OCI-LY7 (cell line): ENCODE data around the gene DIS3. TPM values are rescaled to one million over a fixed set of nuclear protein-coding genes. Genes with fewer than 3 reads are reported as not detected.

Experiments used
- BruUV-seq: library from RNA; stranded (reverse); fragments of 400-500 nt; replicated peaks from 2 replicates; lab custom pipeline; 2021; lab: Mats Ljungman, UMichigan
- CTCF ChIA-PET: fragments of 300-600 bp; sonication (Branson Sonifier 250); formaldehyde crosslinking; loops from one replicate; lab custom pipeline; 2022; ENCODE audit warnings: antibody characterized with exemption; ENCODE audit not compliant: unreplicated experiment; lab: Charles Lee
- POLR2A ChIA-PET: fragments of 300-600 bp; sonication (Branson Sonifier 250); formaldehyde crosslinking; loops from one replicate; lab custom pipeline; 2022; ENCODE audit warnings: antibody characterized with exemption; lab: Charles Lee
- DNase-seq: peaks from one replicate; pipeline ENCODE4 v3.0.0-alpha.2; 2015; ENCODE audit warnings: low spot score
- H2AFZ ChIP-seq: fragments of 200-600 bp; sonication (generic), shearing (Covaris generic); 2 replicates; pipeline ENCODE4 v1.6.1; 2014; ENCODE audit warnings: mild to moderate bottlenecking, antibody characterized with exemption, low read length, moderate library complexity
- H3K27ac ChIP-seq: fragments of 200-600 bp; sonication (generic); 2 replicates; pipeline ENCODE4 v1.5.1; 2014; ENCODE audit warnings: mixed run types, low read depth, mild to moderate bottlenecking, moderate library complexity, low read length, inconsistent platforms; ENCODE audit not compliant: poor library complexity, severe bottlenecking
- H3K36me3 ChIP-seq: fragments of 200-600 bp; sonication (generic); 2 replicates; pipeline ENCODE4 v1.6.1; 2014; ENCODE audit warnings: mild to moderate bottlenecking, antibody characterized with exemption, low read length, moderate library complexity, mixed read lengths; ENCODE audit not compliant: insufficient read depth
- H3K4me1 ChIP-seq: fragments of 200-600 bp; sonication (generic); 2 replicates; pipeline ENCODE4 v1.5.1; 2014; ENCODE audit warnings: mild to moderate bottlenecking, low read length; ENCODE audit not compliant: insufficient read depth, poor library complexity, severe bottlenecking
- H3K4me2 ChIP-seq: fragments of 200-600 bp; sonication (generic); 2 replicates; pipeline ENCODE4 v1.6.1; 2014; ENCODE audit warnings: mild to moderate bottlenecking, low read length
- H3K4me3 ChIP-seq: fragments of 200-600 bp; sonication (generic); 2 replicates; pipeline ENCODE4 v1.5.1; 2014; ENCODE audit warnings: mild to moderate bottlenecking, low read depth, low read length; ENCODE audit not compliant: poor library complexity, severe bottlenecking
- H3K79me2 ChIP-seq: fragments of 200-600 bp; sonication (generic); 2 replicates; pipeline ENCODE4 v1.6.1; 2016; ENCODE audit warnings: low read depth, mild to moderate bottlenecking, low read length, moderate library complexity, mixed read lengths; ENCODE audit not compliant: insufficient read depth
- H3K9me2 ChIP-seq: fragments of 200-600 bp; sonication (generic); 2 replicates; pipeline ENCODE4 v1.6.1; 2016; ENCODE audit warnings: mild to moderate bottlenecking, low read length, mixed read lengths; ENCODE audit not compliant: insufficient read depth
- H3K9me3 ChIP-seq: fragments of 200-600 bp; sonication (generic); 2 replicates; pipeline ENCODE4 v1.6.1; 2014; ENCODE audit warnings: mild to moderate bottlenecking, mixed run types, low read length, mixed read lengths
- H4K20me1 ChIP-seq: fragments of 200-600 bp; sonication (generic); 2 replicates; pipeline ENCODE4 v1.6.1; 2014; ENCODE audit warnings: mild to moderate bottlenecking, antibody characterized with exemption, low read length, moderate library complexity, mixed read lengths; ENCODE audit not compliant: insufficient read depth
- CTCF ChIP-seq: fragments of 200-600 bp; sonication (generic); conservative IDR thresholded peaks from 2 replicates; pipeline ENCODE4 v1.5.1; 2014; ENCODE audit warnings: mild to moderate bottlenecking, antibody characterized with exemption, low read length, moderate library complexity, mixed read lengths
- EZH2phosphoT487 ChIP-seq: fragments of 200-600 bp; sonication (generic); IDR thresholded peaks from 2 replicates; pipeline ENCODE4 v1.6.1; 2018; ENCODE audit warnings: low read depth, borderline replicate concordance, mild to moderate bottlenecking, mixed run types, antibody characterized with exemption, low read length, moderate library complexity, mixed read lengths
- intact Hi-C: fragments of 100-400 bp; cut with micrococcal nuclease; formaldehyde crosslinking; loops from one replicate; pipeline ENCODE4 v1.10.0; 2022; ENCODE audit not compliant: unreplicated experiment
- total RNA-seq, 2 experiments: library from RNA; depleted of rRNA in 1 of 2; stranded (reverse); fragments of >200 nt in 1 of 2; shearing (Covaris generic) in 1 of 2; gene quantifications; 2 replicates each; pipeline ENCODE4 v1.2.3, GENCODE V29; 2014 to 2022

The DIS3 gene
- total RNA-seq, 2 experiments from 2014 or later, result 30.6 to 44.3 TPM

GRCh38 chr13:72745260-72745659 lies 36.4 kb downstream of the DIS3 start:
- peaks cover 47% of the 10 kb centered on the region; the same call in 1 of the 2 replicates for H3K79me2 ChIP-seq

DNA sequence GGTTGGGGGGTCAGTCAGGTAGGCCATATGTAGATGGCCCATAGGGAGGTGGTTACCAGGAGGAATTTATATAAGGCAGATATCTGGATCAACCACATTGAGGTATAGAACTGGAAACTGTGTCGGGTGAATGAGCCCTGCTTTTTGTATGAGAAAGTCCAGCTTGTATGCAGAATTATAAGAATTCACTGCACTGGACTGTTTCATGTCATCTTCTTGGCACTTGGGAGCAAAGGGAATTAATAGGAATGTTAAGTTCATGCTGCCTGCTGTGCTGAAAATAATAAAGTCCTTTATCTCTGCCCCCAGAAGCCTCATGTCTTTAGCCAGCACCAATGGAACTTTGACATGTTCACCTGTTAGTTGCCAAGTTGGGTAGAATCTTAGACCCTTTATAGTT lies 41.7 kb downstream of the DIS3 start:
- no TSS peak for BruUV-seq
- Histone ChIP-seq H2AFZ (no peak overlapping the region), H3K79me2 (peaks cover 59% of the 10 kb centered on the region; the same call in 1 of the 2 replicates), H3K9me2 (no peaks in the 10 kb centered on the region), H3K27ac (no peak overlapping the region), H3K4me3 (no peak overlapping the region), H4K20me1 (no peaks in the 10 kb centered on the region), H3K4me2 (no peak overlapping the region), H3K9me3 (no peaks in the 10 kb centered on the region), H3K4me1 (no peaks in the 10 kb centered on the region), H3K36me3 (peaks cover 97% of the 10 kb centered on the region)
- POLR2A ChIA-PET, result interaction anchor here (3.6 kb wide), 1 partner anchor 11 kb away, joined by 18 read pairs; no protein-coding TSS in a partner anchor
- DNase-seq, result no peak
- no peak for TF ChIP-seq EZH2phosphoT487
- TF ChIP-seq CTCF, result no peak
- CTCF ChIA-PET, result no interaction called here
- intact Hi-C loops, result no loop called here

More at GRCh38 chr13:72745260-72745659, 36.4 kb downstream of the DIS3 start:
- Histone ChIP-seq H4K20me1 (peaks cover 5% of the 10 kb centered on the region), H3K4me3 (no peak overlapping the region), H3K9me2 (no peaks in the 10 kb centered on the region), H3K36me3 (peaks cover 100% of the 10 kb centered on the region), H3K27ac (no peak overlapping the region), H3K4me2 (no peak overlapping the region), H3K4me1 (no peaks in the 10 kb centered on the region), H2AFZ (no peak overlapping the region), H3K9me3 (no peaks in the 10 kb centered on the region)
- ChIA-PET POLR2A (no interaction called here), CTCF (no interaction called here)
- DNase-seq, result no peak
- TF ChIP-seq EZH2phosphoT487 (no peak), CTCF (no peak)
- intact Hi-C loops, result no loop called here
- BruUV-seq, result no TSS peak

GRCh38 chr13:72737033-72737432 lies 44.7 kb downstream of the DIS3 start:
- peaks cover 96% of the 10 kb centered on the region for H3K36me3 ChIP-seq
- no peak overlapping the region for H3K4me3 ChIP-seq
- no peak for DNase-seq
- H4K20me1 ChIP-seq, result no peaks in the 10 kb centered on the region
- BruUV-seq, result no TSS peak
- ChIA-PET POLR2A (interaction anchor here (3.6 kb wide), 1 partner anchor 8 kb away, joined by 18 read pairs; no protein-coding TSS in a partner anchor), CTCF (no interaction called here)
- H3K79me2 ChIP-seq, result peaks cover 71% of the 10 kb centered on the region; the same call in 1 of the 2 replicates
- peaks cover 2% of the 10 kb centered on the region for H3K9me3 ChIP-seq
- no peaks in the 10 kb centered on the region for H3K9me2 ChIP-seq
- TF ChIP-seq EZH2phosphoT487, result no peak
- TF ChIP-seq CTCF, result no peak
- intact Hi-C loops, result loop anchor here (5.0 kb wide), 1 partner anchor 35 kb away; no protein-coding TSS in a partner anchor
- H3K4me2 ChIP-seq, result no peak overlapping the region
- H3K27ac ChIP-seq, result no peak overlapping the region
- H2AFZ ChIP-seq, result no peak overlapping the region
- H3K4me1 ChIP-seq, result no peaks in the 10 kb centered on the region
